ENCODE data around the gene RAB30. TPM values are rescaled to one million over a fixed set of nuclear protein-coding genes. Genes with fewer than 3 reads are reported as not detected.
A peak's percentile ranks its signal among the peaks of the same experiment; 100 is the strongest.

RAB30 gene
- total and polyA plus RNA-seq, 9 of the 15 experiments (the other 6 are each of a cell fraction or from before 2014, with no cell fraction given), result 0.29 to 1.3 (median 1.0) TPM

- TF ChIP-seq CBFA2T2 (conservative IDR thresholded peaks at IDR 0.05), result peak; percentile 81
- TF ChIP-seq ZNF695 (CRISPR knock-in tag; IDR thresholded peaks at IDR 0.05), result no peak
- TF ChIP-seq SOX6 (IDR thresholded peaks at IDR 0.05), result peak; percentile 77
- TF ChIP-seq STAT6 (CRISPR knock-in tag; IDR thresholded peaks at IDR 0.05), result no peak
- TF ChIP-seq RNF219 (CRISPR knock-in tag; IDR thresholded peaks at IDR 0.05), result no peak
- peak; percentile 41; the same call in 1 of the 2 replicates for TF ChIP-seq SMARCE1 (IDR thresholded peaks at IDR 0.05)
- TF ChIP-seq MIER1 (IDR thresholded peaks at IDR 0.05; ENCODE audit: low read depth), result no peak
- peak in 1 of 3 experiments; percentile 42; a peak in 2 of 6 replicates for TF ChIP-seq CTCF (IDR thresholded peaks at IDR 0.05 in 2 of 3, conservative IDR thresholded peaks at IDR 0.05 in 1 of 3; ENCODE audit: insufficient read depth in 2 of 3, low read depth in 1 of 3, low read length in 3 of 3)
- no peak for TF ChIP-seq NCOA2 (IDR thresholded peaks at IDR 0.05; ENCODE audit: partially characterized antibody in 2 of 2)
- no peak for TF ChIP-seq COPS2 (conservative IDR thresholded peaks at IDR 0.05)
- TF ChIP-seq EP300 (IDR thresholded peaks at IDR 0.05; ENCODE audit: low read length), result peak; percentile 68; the same call in 1 of the 2 replicates
- no peak for TF ChIP-seq TGIF2 (CRISPR knock-in tag; IDR thresholded peaks at IDR 0.05)
- TF ChIP-seq TCF3 (CRISPR knock-in tag; IDR thresholded peaks at IDR 0.05), result peak; percentile 59
- TF ChIP-seq RAD21 (CRISPR knock-in tag; conservative IDR thresholded peaks at IDR 0.05 in 1 of 2, IDR thresholded peaks at IDR 0.05 in 1 of 2), result peak in 1 of 2 experiments; percentile 46; a peak in 2 of 4 replicates
- no peak for TF ChIP-seq FOS (IDR thresholded peaks at IDR 0.05; ENCODE audit: extremely low read depth, insufficient read length)
- TF ChIP-seq CHAMP1 (IDR thresholded peaks at IDR 0.05), result 0 out of 2 replicates have a peak, but pooled peaks have one; percentile 44
- peak; percentile 15 for TF ChIP-seq DACH1 (IDR thresholded peaks at IDR 0.05; ENCODE audit: partially characterized antibody)
- peak; percentile 49 to 70; a peak in 2 of 4 replicates for TF ChIP-seq TRIM24 (IDR thresholded peaks at IDR 0.05)
- TF ChIP-seq ZNF512 (tag; IDR thresholded peaks at IDR 0.05), result no peak
These were observed 17.3 kb upstream of the RAB30 start (continued) for GRCh38 chr11:83088965-83089364.
